Activated T-helper 1 cell treated with Interleukin-2 at 50 U/mL for 16 hours (primary cell): ENCODE data around the gene IGFALS.
"Not testable (repeated sequence)": the region's sequence is repeated elsewhere in the genome, so short reads cannot be mapped to it uniquely, and the experiment has no call there.

ENCODE experiments used
- DNase-seq: peaks from one replicate; pipeline ENCODE4 v3.0.0-alpha.2; 2020; ENCODE audit warnings: low read depth

Gene IGFALS

DNA sequence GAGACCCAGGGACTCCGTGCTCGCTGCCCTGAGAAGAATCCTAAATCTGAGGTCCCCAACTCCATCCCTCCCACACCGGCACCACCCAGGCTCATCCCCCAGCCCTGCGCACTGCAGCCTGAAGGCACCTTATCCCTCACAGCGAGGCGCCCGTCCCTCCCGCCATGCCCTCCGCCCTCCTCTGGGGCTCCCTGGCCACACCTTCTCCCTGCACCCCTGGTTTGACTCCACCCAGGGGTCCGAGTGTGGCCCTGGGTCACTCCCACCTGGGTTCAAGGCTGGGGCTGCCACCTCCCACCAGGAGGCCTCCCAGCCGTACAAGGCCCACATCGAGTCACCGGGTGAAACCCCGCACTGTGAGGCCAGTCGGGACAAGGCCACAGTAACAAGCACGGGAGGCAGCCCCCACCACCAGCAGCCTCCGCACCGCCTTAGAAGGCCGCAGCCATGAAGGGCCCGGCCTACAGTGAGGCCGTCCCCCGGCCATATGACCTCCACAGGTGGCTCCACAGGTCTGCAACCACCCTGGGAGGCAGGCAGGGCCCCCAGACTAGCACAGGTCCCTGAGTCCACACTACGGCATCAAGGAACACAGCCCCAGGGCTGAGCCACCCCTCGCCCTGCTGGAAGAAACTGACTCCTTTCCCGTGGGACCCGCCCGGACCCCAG is 24.8 kb upstream of the IGFALS start:
- no peak for DNase-seq

DNA sequence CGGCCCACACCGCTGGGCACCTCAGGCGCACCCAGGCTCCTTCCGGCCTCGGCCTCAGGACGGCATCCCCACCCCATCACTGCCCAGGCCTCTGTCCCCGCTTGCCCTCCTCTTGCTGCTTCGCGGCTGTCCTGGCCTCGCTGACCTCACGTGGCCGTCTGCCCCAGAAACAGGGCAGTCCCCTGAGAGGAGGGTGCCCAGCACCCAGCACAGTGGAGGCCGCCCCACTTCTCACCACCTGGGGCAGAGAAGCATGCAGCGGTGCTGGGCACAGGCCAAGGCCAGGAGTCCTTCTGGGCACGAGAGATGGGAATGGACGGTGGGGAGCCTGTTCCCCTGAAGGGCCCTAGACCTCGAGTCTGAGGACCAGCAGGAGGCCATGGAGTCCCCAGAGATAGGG is 24.2 kb upstream of the IGFALS start:
- DNase-seq, result no peak

DNA sequence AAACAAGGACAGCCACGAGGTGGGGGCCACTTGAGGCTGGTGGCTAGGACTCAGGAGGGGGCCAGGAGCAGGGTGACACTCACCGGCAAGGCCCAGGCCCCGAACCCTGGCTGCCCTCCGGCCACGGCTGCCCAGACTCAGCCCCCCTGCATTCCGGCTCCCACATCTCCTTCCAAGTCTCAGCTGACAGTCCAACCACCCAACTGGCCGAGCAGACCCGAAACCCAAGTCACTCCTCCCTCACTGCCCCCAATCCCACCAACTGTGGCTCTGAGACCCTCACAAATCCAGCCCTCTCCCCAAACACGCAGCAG is 23.7 kb upstream of the IGFALS start:
- no peak for DNase-seq

DNA sequence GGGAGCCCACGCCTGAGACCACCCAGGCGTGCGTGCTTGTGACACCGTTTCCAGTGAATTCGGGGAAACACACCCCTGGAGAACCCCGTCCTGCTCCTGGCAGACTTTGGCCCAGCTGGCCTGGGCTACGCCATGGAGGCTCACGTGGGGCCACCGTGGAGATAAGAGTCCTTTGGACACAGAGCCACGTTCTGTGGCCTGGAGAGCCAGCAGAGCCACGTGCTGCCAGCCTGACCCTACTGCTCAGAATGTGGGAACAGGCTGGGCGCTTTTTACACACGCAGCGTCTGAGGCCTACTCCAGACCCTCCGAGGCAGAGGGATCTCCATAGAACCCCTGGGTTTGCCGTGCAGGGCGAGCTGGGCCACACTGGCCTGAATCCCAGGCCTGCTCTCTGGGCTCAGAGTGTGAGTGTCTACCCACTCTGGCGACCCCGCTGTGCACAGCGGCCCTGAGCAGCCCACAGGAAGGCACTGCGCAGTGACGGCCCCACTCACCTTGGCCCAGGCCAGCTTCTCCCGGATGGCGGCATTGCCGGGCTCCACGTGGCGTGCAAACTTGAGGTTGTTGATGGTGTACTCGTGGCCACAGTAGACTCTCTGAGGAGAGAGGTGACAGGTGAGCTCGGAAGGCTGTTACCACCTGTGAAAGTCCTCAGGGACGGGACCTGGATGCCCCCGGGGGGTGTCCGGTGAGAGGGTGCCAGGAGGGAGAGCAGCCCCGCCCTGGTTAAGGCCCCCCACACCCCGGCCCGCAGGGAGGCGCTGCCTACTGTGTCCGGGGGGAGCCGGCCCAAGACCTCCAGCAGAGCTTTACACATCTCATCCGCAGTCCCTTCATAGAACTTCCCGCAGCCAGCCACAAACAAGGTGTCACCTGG is 23.1 kb upstream of the IGFALS start:
- DNase-seq, result no peak

DNA sequence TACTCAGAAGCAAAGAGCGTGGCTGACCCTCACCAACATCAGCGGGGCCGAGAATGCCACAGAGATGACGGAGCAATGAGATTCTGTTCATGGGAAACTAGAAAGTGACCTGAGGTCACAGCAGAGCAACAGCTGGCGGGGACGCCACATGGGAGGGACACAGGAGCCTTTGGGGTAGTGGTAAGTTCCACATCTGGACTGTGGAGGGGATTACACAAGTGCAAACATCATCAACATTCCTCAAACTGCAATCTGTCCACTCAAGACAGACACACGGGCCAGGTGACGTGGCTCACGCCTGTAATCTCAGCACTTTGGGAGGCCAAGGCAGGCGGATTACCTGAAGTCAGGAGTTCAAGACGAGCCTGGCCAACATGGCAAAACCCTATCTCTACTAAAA is 22.0 kb upstream of the IGFALS start:
- DNase-seq, result no peak

DNA sequence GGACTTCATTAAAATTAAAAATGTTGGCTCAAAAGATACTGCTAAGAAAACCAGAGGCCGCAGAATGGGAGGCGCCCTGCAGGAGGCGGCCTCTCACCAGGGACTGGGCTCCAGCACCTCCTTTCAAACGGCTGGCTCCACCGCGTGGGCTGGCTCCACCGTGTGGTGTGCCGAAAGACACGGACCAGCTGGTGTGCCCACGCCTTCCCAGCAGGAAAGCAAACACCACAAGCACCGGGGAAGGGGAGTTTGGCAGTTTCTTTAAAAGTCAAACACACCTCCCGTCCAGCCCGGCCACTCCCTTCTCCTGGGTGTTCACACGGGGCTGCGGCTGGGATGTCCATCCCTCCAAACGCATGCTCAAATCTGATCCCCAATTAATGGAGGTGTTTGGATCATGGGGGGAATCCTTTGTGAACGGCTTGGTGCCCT is 19.2 kb upstream of the IGFALS start:
- DNase-seq, result peak; percentile 24

DNA sequence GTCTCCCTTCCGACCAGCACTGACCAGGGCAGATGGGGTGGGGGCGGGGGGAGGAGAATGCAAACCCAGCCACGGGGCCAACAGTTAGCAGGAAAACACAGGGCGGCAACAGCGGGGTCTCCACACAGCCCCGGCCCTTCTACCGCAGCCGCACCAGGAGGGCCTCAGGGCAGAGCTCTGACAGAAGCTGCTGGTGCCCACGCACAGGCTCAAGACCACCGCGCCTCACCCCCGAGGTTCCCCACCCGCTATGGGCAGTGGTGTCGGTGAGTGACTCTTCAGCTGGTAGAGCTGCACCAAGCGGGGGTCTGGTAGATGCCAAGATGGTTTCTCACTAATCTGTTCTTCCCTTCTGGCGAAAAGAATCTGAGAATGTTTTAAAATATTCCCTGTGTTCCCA is 17.0 kb upstream of the IGFALS start:
- no peak for DNase-seq

DNA sequence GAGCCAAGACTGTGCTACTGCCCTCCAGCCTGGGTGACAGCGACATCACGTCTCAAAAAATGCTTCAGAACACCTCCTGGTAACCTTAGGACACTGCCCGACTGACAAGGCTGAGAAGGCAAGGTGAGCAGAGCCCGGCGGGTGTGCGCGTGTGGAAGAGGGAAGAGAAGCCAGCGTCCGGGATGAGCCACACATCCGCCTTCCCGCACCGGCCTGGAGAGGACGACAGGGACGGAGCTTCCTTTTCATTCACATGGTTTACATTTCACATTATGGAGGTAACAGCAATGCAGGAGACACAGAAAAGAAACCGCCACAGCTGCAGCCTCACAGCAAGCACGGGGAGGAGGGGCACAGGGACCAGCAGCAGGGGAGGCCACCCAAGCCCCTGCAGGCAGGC is 16.6 kb upstream of the IGFALS start:
- no peak for DNase-seq

DNA sequence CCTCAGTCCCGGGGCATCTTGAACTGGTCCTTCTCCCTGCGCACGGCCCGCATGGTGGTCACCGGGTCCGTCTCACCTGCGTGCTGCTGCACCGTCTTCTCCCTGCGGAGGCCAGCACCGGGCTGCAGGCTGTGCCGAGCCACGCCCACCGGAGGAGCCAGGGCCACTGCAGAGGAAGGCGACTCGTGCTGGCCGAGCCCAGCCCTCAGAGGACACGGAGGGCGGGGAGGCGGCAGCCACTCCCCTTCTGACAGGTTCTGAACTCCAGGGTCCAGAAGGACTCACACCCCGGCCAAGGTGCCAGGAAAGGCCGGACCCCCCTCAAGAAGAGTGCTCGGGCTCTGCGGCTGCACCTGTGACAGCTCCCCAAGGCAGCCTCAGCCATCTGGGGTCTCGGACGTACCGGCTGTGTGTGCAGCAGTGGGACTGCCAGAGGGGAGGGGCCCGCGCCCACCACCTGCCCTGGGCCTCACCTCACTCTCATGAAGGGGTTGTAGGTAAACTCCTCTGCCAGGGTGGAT is 15.8 kb upstream of the IGFALS start:
- DNase-seq, result no peak

DNA sequence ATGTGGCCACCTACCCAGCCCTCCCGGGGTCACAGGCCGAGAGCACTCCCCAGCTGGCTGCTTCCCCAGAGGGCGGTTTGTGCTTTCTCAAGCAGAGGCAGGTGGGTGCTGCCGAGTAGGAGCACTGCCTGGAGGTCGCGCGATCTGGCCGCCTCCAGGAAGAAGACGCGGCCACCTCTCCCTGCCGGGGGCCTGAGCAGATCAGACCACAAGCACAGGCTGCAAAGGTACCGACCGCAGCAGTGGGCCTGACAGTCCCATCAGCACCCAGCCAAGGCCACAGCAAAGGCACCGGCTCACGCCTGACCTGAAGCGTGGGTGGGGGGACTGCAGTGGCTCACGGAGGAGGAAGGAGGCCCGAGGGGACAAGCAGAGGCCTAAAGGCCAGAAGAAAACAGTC is 15.2 kb upstream of the IGFALS start:
- DNase-seq, result no peak

DNA sequence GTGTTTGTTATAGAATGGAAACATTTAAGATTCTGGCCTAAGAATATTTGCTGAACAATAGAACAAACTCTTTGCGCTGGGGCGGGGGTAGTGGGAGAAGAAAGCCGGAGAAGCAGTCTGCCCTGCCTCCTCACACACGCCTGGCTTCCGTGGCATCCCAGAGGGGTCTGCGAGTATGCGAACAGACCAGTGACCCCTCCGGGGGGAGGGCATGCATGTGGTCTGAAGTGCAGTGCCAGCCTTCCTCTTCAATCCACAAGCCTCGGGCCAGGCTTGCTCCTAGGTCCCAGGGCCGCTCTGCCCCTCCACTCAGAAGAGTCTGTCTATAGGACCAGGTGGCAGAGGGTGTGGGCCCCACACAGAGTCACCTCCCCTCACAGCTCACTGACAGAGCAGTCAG is 14.1 kb upstream of the IGFALS start:
- no peak for DNase-seq

DNA sequence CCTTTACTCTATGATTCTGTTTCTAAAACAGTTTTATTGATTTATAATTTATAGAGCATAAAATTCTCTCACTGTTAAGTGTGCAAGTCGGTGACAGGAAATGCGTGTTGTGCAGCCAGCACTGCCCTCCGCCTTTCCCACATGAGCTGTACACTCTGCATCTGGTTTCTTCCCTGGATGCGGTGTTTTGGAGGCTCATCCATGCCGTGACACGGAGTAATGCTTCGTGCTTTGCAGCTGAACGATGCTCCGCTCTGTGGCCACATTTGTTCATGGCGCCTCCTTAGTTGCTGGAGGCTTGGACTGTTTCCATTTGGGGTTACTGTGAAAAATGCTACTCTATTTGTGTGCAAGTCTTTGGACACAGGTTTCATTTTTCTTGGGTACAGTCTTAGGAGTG is 7.2 kb upstream of the IGFALS start:
- no peak for DNase-seq

DNA sequence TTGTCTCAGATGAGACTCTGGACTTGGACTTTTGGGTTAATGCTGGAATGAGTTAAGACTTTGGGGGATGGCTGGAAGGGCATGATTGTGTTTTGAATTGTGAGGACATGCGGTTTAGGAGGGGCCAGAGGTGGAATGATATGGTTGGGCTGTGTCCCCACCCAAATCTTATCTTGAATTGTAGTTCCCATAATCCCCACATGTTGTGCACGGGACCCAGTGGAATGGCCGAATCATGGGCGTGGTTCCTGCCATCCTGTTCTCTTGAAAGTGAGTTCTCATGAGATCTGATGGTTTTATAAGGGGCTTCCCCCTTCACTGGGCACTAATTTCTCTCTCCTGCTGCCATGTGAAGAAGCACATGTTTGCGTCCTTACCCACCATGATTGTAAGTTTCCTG is 5.8 kb upstream of the IGFALS start:
- DNase-seq, result not testable (repeated sequence)

DNA sequence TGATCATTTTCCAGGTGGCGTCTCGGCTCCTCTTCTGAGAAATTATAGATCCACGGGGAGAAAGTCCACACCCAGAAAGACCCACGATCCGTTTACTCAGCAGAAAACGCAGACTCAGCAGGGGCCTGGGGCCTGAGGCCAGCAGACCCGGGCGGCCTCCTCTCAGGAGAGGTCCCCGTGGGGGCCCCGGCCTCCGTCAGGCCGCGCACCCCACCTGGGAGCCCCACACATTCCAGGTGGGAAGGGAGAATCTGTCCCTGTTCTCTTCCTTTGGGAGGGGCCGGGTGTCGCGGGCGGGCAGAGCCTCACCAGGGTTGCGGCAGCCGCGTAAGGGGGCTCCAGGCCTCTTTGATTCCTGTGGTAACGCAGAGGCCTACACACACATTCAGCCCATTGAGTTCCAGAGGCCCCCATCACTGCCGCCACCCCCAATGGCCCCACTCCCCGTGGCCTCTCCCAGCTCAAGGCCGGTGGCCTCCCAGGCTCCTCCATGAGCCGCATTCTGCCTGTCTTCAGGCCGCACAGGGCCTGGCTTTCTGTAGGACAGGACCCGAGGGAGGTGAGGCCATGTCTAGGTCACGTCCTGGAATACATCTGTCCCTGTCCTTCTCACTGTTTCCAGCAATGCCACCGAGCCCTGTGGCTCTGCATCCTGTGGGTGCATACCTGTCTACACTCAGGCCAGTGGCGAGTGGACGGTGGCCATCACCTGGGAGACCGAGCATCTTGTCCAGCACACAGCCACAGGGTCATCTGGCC is 1.6 kb upstream of the IGFALS start:
- DNase-seq, result no peak

DNA sequence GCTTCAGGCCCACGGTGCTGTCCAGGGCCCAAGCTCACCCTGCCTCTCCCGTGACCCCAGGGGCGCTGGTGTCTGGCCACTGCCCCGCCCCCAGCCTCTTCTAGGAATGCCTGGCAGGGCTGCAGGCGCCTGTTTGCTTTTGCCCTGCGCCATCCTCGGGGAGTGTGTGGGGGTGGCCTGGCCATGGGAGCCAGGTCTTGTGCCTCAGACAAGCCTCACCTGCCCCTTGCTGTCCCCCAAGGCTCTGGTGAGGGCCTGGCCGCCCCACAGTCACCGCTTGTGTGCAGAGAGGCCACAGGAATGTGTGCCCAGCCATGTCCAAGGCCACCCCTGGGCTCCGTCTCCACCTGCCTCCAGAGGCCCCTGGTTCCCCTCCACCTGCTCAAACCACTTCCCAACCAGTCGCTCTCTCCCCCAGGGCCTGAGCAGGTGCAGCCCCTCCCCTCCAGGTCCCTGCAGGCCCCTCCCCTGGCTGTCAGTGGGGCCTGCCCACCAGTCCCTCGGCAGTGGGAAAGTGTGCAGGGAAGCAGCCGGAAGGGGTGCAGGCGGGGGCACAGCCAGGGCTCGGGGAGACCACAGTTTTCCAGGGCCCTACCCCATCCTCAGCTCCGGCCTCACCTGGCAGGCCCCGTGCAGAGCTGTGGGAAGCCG is 841 bp upstream of the IGFALS start:
- no peak for DNase-seq

DNA sequence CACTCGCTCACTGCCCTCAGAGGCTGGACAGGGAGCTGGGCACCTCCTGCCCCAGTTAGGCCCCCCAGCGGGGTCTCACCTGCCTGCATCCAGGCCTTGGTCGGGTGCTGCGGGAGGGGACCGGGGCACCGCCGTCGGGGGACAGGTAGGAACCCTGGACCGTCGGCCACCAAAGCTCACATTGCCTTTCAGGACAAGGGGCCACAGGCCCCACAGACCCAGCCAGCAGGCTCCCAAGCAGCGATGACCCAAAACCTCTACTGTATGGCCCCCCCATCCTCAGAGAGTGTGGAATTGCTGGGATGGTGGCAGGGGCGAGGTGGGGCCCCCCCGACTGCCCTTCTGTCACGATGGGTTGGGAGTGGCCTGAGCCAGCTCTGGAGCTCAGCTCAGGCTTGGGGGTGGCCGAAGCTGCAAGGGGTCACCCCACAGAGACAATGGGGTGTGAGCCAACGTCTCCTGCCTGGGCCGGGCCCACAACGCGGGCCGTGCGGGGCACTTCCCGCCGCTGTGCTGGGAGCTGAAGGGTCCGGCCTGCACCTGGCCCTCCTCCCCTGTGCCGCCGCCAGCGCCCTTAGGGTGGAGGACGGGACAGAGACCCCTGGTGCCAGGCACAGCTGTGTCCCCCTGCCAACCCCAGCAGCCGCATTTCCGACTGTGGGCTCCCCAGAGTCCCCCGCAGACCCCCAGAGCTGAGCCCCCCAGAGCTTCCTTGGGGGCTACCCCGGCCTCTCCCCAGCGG is 498 bp downstream of the IGFALS start:
- DNase-seq, result no peak

DNA sequence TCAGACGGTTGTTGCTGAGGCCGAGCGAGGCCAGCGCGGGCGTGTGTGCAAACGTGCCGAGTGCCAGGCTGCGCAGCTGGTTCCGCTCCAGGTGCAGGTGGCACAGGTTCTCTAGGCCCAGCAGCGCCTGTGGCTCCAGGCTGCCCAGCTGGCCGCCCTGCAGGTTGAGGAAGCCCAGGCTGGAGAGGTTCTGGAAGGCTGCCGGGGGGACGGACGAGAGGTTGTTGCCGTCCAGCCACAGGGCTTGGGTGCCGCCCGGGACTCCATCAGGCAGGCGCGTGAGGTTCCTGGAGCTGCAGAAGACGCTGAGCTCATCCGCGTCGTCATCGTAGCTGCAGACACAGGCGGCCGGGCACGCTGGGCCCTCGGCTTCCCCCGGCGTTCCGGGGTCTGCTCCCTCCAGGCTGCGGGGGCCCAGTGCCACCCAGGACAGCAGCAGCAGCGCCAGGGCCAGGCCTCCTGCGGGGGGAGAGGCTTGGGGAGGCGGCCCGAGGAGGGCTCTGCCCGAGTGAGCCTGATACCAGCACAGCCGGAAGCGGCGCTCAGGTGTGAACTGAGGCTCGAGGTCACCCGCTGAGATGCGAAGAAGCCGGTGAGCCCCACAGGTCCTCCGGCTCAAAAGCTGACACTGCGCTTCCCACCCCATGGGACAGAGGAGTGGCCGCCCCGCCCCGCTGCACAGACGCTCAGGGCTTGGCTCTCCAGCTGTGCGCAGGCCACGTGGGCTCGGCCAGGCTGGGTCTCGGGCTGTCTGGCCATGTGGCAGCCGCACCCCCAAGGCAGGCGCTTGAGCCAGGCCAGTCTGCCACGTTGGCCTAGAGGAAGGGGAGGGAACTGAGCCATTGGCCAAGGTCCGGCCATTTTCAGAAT is 1.3 kb downstream of the IGFALS start:
- no peak for DNase-seq

DNA sequence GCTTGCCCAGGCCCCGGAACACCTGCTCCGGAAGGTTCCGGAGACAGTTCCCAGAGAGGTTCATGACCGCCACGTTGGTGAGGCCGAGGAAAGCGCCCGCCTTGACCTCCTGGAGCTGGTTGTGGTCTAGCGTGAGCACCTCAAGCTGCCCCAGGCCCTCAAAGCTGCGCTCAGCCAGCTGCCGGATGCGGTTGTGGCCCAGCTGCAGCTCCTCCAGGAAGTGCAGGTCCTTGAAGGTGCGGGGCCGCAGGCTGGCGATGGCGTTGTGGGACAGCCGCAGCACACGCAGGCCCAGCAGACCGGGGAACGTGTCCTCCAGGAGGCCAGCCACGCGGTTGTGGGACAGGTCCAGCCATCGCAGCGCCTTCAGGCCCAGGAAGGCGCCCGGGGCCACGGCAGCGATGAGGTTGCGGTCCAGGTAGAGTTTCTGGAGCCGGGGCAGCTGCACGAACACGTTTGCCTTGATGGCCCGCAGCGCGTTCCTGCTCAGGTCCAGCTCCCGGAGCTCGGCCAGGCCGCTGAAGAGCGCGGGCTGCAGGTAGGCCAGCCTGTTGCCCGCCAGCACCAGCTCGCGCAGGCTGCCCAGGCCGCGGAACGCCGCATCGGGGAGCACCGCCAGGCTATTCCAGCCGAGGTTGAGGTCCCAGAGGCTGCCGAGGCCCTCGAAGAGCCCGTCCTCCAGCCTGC is 2.1 kb downstream of the IGFALS start:
- no peak for DNase-seq

DNA sequence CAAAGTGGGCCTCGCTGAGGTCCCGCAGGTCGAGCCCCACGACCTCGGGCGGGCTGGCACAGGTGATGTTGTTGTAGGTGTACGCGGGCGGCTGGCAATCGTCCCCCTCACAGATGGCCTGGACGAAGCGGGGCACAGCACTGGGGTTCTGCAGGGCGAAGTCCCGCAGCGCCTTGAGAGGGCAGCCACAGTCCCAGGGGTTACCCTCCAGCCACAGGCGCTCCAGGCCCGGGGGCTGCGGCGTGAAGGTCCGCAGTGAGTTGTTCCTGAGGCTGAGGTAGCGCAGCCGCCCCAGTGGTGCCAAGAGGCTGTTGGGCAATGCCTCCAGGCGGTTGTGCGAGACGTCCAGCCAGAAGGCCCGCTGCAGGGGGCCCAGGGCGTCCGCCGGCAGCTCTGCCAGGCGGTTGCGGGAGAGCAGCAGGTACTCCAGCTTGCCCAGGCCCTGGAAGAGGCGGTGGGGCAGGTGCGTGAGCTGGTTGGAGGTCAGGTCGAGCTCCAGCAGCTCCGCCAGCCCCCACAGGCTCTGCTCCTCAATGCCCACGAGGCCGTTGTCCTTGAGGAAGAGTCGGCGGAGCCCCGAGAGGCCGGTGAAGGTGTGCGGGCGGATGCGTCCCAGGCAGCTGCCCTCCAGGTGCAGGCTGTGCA is 2.8 kb downstream of the IGFALS start:
- no peak for DNase-seq

DNA sequence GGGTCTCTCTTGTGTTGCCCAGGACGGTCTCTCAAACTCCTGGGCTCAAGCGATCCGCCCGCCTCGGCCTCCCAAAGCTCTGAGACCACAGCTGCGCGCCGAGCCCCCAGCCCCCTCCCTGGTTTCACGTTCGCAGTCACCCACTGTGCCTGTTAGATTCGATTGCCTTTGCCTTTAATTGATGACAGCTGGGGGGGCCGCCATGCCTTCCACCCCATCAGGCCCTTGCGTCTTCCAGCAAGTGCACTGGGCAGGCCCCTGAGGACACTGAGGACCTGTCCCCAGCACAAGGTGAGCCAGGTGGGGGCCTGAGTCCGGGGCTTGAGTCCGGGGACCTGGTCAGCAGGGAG is 3.3 kb downstream of the IGFALS start:
- no peak for DNase-seq
